ENCODE results near the gene STKLD1.
"Not testable (repeated sequence)": the region's sequence is repeated elsewhere in the genome, so short reads cannot be mapped to it uniquely, and the experiment has no call there.

STKLD1 gene

GRCh38 chr9:133375724-133376654, at the start of gene STKLD1, which contains the start of gene SURF4:
Gene STKLD1, plus strand, starts transcription at chr9:133376366. Its CDS starts 108 bp downstream, at chr9:133376474.
Gene SURF4, minus strand, starts transcription at chr9:133376060. Its CDS starts 91 bp downstream, at chr9:133375969.
- peak; percentile 93 for DNase-seq

- not testable (repeated sequence) for DNase-seq
These were observed 49.1 kb upstream of the STKLD1 start for GRCh38 chr9:133327021-133327420.

- DNase-seq: no peak
These were observed 48.2 kb upstream of the STKLD1 start for GRCh38 chr9:133327834-133328484.

GRCh38 chr9:133329306-133330156, 46.6 kb upstream of the STKLD1 start:
- DNase-seq: not testable (repeated sequence)

GRCh38 chr9:133331221-133331620, 44.9 kb upstream of the STKLD1 start:
- DNase-seq: no peak

GRCh38 chr9:133331641-133332380, 44.4 kb upstream of the STKLD1 start:
- DNase-seq: no peak

- DNase-seq: no peak
These were observed 43.8 kb upstream of the STKLD1 start for GRCh38 chr9:133332381-133332730.

- DNase-seq: no peak
These were observed 43.2 kb upstream of the STKLD1 start for GRCh38 chr9:133333011-133333410.

- no peak for DNase-seq
These were observed 42.6 kb upstream of the STKLD1 start for GRCh38 chr9:133333566-133333965.

- DNase-seq: no peak
These were observed 42.0 kb upstream of the STKLD1 start for GRCh38 chr9:133334161-133334560.

- not testable (repeated sequence) for DNase-seq
These were observed 41.3 kb upstream of the STKLD1 start for GRCh38 chr9:133334888-133335287.

GRCh38 chr9:133335924-133336811, 40.0 kb upstream of the STKLD1 start, which contains the start of gene SURF6:
Gene SURF6, minus strand, starts transcription at chr9:133336188. Its CDS starts 56 bp downstream, at chr9:133336132.
- DNase-seq: peak; percentile 77 to 84

- DNase-seq: no peak
These were observed 36.5 kb upstream of the STKLD1 start for GRCh38 chr9:133339641-133340040.

GRCh38 chr9:133340256-133340655, 35.9 kb upstream of the STKLD1 start:
- DNase-seq: no peak

GRCh38 chr9:133340916-133341315, 35.2 kb upstream of the STKLD1 start:
- DNase-seq: no peak

- peak in 1 of 2 donors; percentile 30 for DNase-seq
These were observed 34.6 kb upstream of the STKLD1 start for GRCh38 chr9:133341369-133342068.

GRCh38 chr9:133342069-133342406, 34.1 kb upstream of the STKLD1 start:
- no peak for DNase-seq

GRCh38 chr9:133342570-133342969, 33.6 kb upstream of the STKLD1 start:
- no peak for DNase-seq

GRCh38 chr9:133344071-133344470, 32.1 kb upstream of the STKLD1 start:
- DNase-seq: no peak

GRCh38 chr9:133344979-133345378, 31.2 kb upstream of the STKLD1 start:
- DNase-seq: no peak

Data from hippocampal formation (tissue), 2 donors.